Right renal cortex interstitium (tissue), 3 donors: ENCODE results near the gene DNASE1L3. TPM values are rescaled to one million over a fixed set of nuclear protein-coding genes. Genes with fewer than 3 reads are reported as not detected.

ENCODE experiments used
- polyA plus RNA-seq, 3 donors: library from polyadenylated mRNA; unstranded; fragments of 120-200 nt; gene quantifications; one replicate each; pipeline ENCODE4 v1.2.1, GENCODE V29; 2013; ENCODE audit not compliant: insufficient read length in 3 of 3

The DNASE1L3 gene
- polyA plus RNA-seq, 3 donors: 4.3 to 14.0 (median 4.5) TPM

Other genes starting within 250 kb of the DNASE1L3 start
- 100 to 1,000 TPM; 164 to 165 (median 165) TPM for gene FLNB, start 202.6 kb downstream of the DNASE1L3 start, polyA plus RNA-seq
- 10 to 100 TPM; 10.2 to 12.2 (median 10.9) TPM for gene ABHD6, start 26.8 kb upstream of the DNASE1L3 start, polyA plus RNA-seq
- 10 to 100 TPM; 19.1 to 20.6 (median 19.7) TPM for gene RPP14, start 95.3 kb upstream of the DNASE1L3 start, polyA plus RNA-seq
- 10 to 100 TPM; 14.5 to 18.9 (median 15.6) TPM for gene HTD2, start 95.5 kb upstream of the DNASE1L3 start, polyA plus RNA-seq
- gene PXK, start 121.9 kb upstream of the DNASE1L3 start, polyA plus RNA-seq: 10 to 100 TPM; 26.6 to 27.6 (median 27.1) TPM
- 100 to 1,000 TPM; 123 to 130 (median 128) TPM for gene PDHB, start 222.9 kb upstream of the DNASE1L3 start, polyA plus RNA-seq